Aorta (tissue), 5 donors: ENCODE measurements around the gene ALG6. TPM values are rescaled to one million over a fixed set of nuclear protein-coding genes. Genes with fewer than 3 reads are reported as not detected.
A peak's percentile ranks its signal among the peaks of the same experiment; 100 is the strongest.

ENCODE experiments used
- ATAC-seq: fragments of 200-7000 bp; cut with Tn5 transposase; one replicate; pipeline ENCODE4 v1.9.1; 2022; ENCODE audit warnings: moderate library complexity; ENCODE audit not compliant: low FRiP score
- DNase-seq, 2 donors: peaks; one replicate each; pipeline ENCODE4 v3.0.0-alpha.2; 2020
- H3K27ac ChIP-seq, 2 donors: one replicate each; pipeline ENCODE4 v1.5.1; 2013; ENCODE audit warnings: low read length in 2 of 2, mild to moderate bottlenecking in 2 of 2, moderate library complexity in 2 of 2, control low read depth in 1 of 2, inconsistent platforms in 1 of 2, low read depth in 1 of 2
- H3K27me3 ChIP-seq, 2 donors: one replicate each; pipeline ENCODE4 v1.6.1; 2013; ENCODE audit warnings: control low read depth in 1 of 2, low read length in 1 of 2, mild to moderate bottlenecking in 1 of 2, moderate library complexity in 1 of 2; ENCODE audit not compliant: insufficient read depth in 2 of 2, control insufficient read depth in 1 of 2
- H3K36me3 ChIP-seq, 2 donors: one replicate each; pipeline ENCODE4 v1.6.1; 2013; ENCODE audit warnings: control low read depth in 1 of 2, low read length in 1 of 2, mild to moderate bottlenecking in 1 of 2; ENCODE audit not compliant: insufficient read depth in 2 of 2, control insufficient read depth in 1 of 2
- H3K4me1 ChIP-seq, 2 donors: one replicate each; pipeline ENCODE4 v1.6.1; 2013; ENCODE audit warnings: low read length in 2 of 2, control low read depth in 1 of 2, mild to moderate bottlenecking in 1 of 2, moderate library complexity in 1 of 2; ENCODE audit not compliant: insufficient read depth in 2 of 2, control insufficient read depth in 1 of 2
- H3K4me3 ChIP-seq, 2 donors: one replicate each; pipeline ENCODE4 v1.5.1; 2013; ENCODE audit warnings: low read length in 2 of 2, control low read depth in 1 of 2, mild to moderate bottlenecking in 1 of 2
- H3K9me3 ChIP-seq: one replicate; pipeline ENCODE4 v1.6.1; 2013; ENCODE audit warnings: mild to moderate bottlenecking, low read length; ENCODE audit not compliant: control insufficient read depth
- WGBS, 2 donors: extraction: QIAGEN DNeasy Blood & Tissue Kit; methylation state at CpG; one replicate each; pipeline ENCODE4 v1.1.7; 2013; 5-methylcytosine and 5-hydroxymethylcytosine counted together
- intact Hi-C, 2 donors: fragments of 100-400 bp; cut with DNase I; formaldehyde crosslinking; loops; one replicate each; pipeline versions ENCODE4 v1.14.2 to v1.15.0; 2022
- long read RNA-seq, 2 donors: library from polyadenylated mRNA; unstranded; transcript quantifications; one replicate each; pipeline ENCODE4 v2.0.0, GENCODE V29; 2020 to 2021
- polyA plus RNA-seq, 2 donors: library from polyadenylated mRNA; stranded (reverse); fragments of 200-250 nt; gene quantifications; one replicate each; pipeline ENCODE4 v1.2.3, GENCODE V29; 2013
- total RNA-seq, 2 donors: library from RNA; stranded (reverse); fragmentation: NEBNext Ultra II Directional; extraction: Animal tissue kit (Norgen Biotek cat#: 25700); gene quantifications; one replicate each; pipeline ENCODE4 v1.2.1, GENCODE V29; 2021
- donor health status: healthy with polysubstance abuse.
- donor health status: Bipolar disorder and iron deficiency.
- donor health status: DM: no; HTN: no; CAD: no.
- donor health status: DM: no; HTN: no; CAD: no.
- donor health status: DM: yes; HTN: yes; CAD: no.

Gene ALG6
- total RNA-seq, result 10 to 100 TPM in 1 of 2 donors, 1 to 10 TPM in 1; 7.9 to 11.0 TPM
- polyA plus RNA-seq, result 1 to 10 TPM; 2.4 to 8.9 TPM
- long read RNA-seq, donor 1, transcript ALG6-202 (15 exons, 3,371 nt), result major isoform, 19 of 26 reads
- long read RNA-seq, donor 1, partial matches to known transcripts, result 5 of 26 reads
- long read RNA-seq, donor 1, other reads (novel, unspliced or antisense), result 1 of 26 reads
- long read RNA-seq, donor 2, partial matches to known transcripts, result 1 of 5 reads
- long read RNA-seq, donor 2, other reads (novel, unspliced or antisense), result 0 of 5 reads

- Histone ChIP-seq H3K36me3 (no peaks in the 10 kb centered on the region), H3K27ac (peak within 1 kb of the TSS in 1 of 2 donors; percentile 45), H3K4me3 (peak within 1 kb of the TSS; percentile 47 to 65), H3K27me3 (no peaks in the 10 kb centered on the region), H3K9me3 (no peaks in the 10 kb centered on the region), H3K4me1 (no peaks in the 10 kb centered on the region)
- ATAC-seq (peak; percentile 99), DNase-seq (peak; percentile 96 to 98)
- intact Hi-C loops, result no loop called here
- 1% methylated on average over 66 to 77 of the region's 77 CpGs for WGBS, 2 donors
Observed at GRCh38 chr1:63367215-63368103, at the start of gene ALG6. TSS of gene ALG6 (plus strand) at chr1:63367627. CDS start at chr1:63370978, 3,351 bp downstream.

- H3K4me1 ChIP-seq, result no peaks in the 10 kb centered on the region
- DNase-seq, result no peak
- no peak overlapping the region for H3K27ac ChIP-seq
- intact Hi-C loops, result no loop called here
- ATAC-seq, result no peak
- peaks cover 2% of the 10 kb centered on the region for H3K9me3 ChIP-seq
- WGBS, 2 donors, result 11% methylated on average over 14 of the region's 14 CpGs
- H3K27me3 ChIP-seq, result no peaks in the 10 kb centered on the region
- H3K36me3 ChIP-seq, result no peaks in the 10 kb centered on the region
- no peak overlapping the region for H3K4me3 ChIP-seq
Observed at GRCh38 chr1:63317817-63318152, 49.6 kb upstream of the ALG6 start.

- H3K4me1 ChIP-seq, result no peaks in the 10 kb centered on the region
- intact Hi-C loops, result no loop called here
- 19 to 21% methylated on average over 28 of the region's 28 CpGs for WGBS, 2 donors
- H3K27ac ChIP-seq, result no peak overlapping the region
- H3K36me3 ChIP-seq, result no peaks in the 10 kb centered on the region
- H3K27me3 ChIP-seq, result no peaks in the 10 kb centered on the region
- peaks cover 2% of the 10 kb centered on the region for H3K9me3 ChIP-seq
- DNase-seq (no peak), ATAC-seq (no peak)
- no peak overlapping the region for H3K4me3 ChIP-seq
Observed at GRCh38 chr1:63318201-63318979, 49.0 kb upstream of the ALG6 start.

- H3K27me3 ChIP-seq, result no peaks in the 10 kb centered on the region
- H3K9me3 ChIP-seq, result peaks cover 2% of the 10 kb centered on the region
- 9 to 11% methylated on average over 60 of the region's 60 CpGs for WGBS, 2 donors
- ATAC-seq (no peak), DNase-seq (no peak)
- no peak overlapping the region for H3K4me3 ChIP-seq
- no peaks in the 10 kb centered on the region for H3K4me1 ChIP-seq
- H3K36me3 ChIP-seq, result no peaks in the 10 kb centered on the region
- no peak overlapping the region for H3K27ac ChIP-seq
- intact Hi-C loops, result no loop called here
Observed at GRCh38 chr1:63319046-63320021, 48.1 kb upstream of the ALG6 start.

- no peaks in the 10 kb centered on the region for H3K36me3 ChIP-seq
- H3K4me3 ChIP-seq, result no peak overlapping the region
- H3K9me3 ChIP-seq, result peaks cover 2% of the 10 kb centered on the region
- H3K4me1 ChIP-seq, result no peaks in the 10 kb centered on the region
- H3K27ac ChIP-seq, result no peak overlapping the region
- H3K27me3 ChIP-seq, result no peaks in the 10 kb centered on the region
- WGBS, 2 donors, result 16 to 17% methylated on average over 46 to 47 of the region's 47 CpGs
- intact Hi-C loops, result no loop called here
- ATAC-seq (no peak), DNase-seq (no peak)
Observed at GRCh38 chr1:63320022-63320721, 47.3 kb upstream of the ALG6 start.

- H3K36me3 ChIP-seq, result no peaks in the 10 kb centered on the region
- no peak overlapping the region for H3K27ac ChIP-seq
- peaks cover 2% of the 10 kb centered on the region for H3K9me3 ChIP-seq
- no peaks in the 10 kb centered on the region for H3K4me1 ChIP-seq
- WGBS, 2 donors, result 17 to 21% methylated on average over 35 to 39 of the region's 39 CpGs
- no peak overlapping the region for H3K4me3 ChIP-seq
- intact Hi-C loops, result no loop called here
- H3K27me3 ChIP-seq, result no peaks in the 10 kb centered on the region
- ATAC-seq, result no peak
- DNase-seq, result no peak
Observed at GRCh38 chr1:63321066-63321784, 46.2 kb upstream of the ALG6 start.

- Histone ChIP-seq H3K36me3 (no peaks in the 10 kb centered on the region), H3K27ac (no peak overlapping the region), H3K4me1 (no peaks in the 10 kb centered on the region), H3K9me3 (peaks cover 2% of the 10 kb centered on the region), H3K4me3 (peak overlapping the region in 1 of 2 donors; percentile 34), H3K27me3 (no peaks in the 10 kb centered on the region)
- 14 to 16% methylated on average over 12 of the region's 12 CpGs for WGBS, 2 donors
- ATAC-seq, result no peak
- intact Hi-C loops, result no loop called here
- no peak for DNase-seq
Observed at GRCh38 chr1:63321785-63322113, 45.7 kb upstream of the ALG6 start.
